H9 (cell line): ENCODE measurements around the gene TMEM191C. TPM values are rescaled to one million over a fixed set of nuclear protein-coding genes. Genes with fewer than 3 reads are reported as not detected.
"Not testable (repeated sequence)": the region's sequence is repeated elsewhere in the genome, so short reads cannot be mapped to it uniquely, and the experiment has no call there.

Experiments
- DNase-seq: peaks from one replicate; pipeline ENCODE4 v3.0.0-alpha.2; 2017
- H2AFZ ChIP-seq: one replicate; pipeline ENCODE4 v1.6.1; 2013; ENCODE audit warnings: mild to moderate bottlenecking, low read length, control low read depth, moderate library complexity
- H2AK5ac ChIP-seq: 2 replicates; pipeline ENCODE4 v1.6.1; 2013; ENCODE audit warnings: low read length, control low read depth, mixed read lengths; ENCODE audit not compliant: insufficient read length
- H2BK120ac ChIP-seq: one replicate; pipeline ENCODE4 v1.6.1; 2013; ENCODE audit warnings: low read depth, mild to moderate bottlenecking, low read length, control low read depth, inconsistent platforms; ENCODE audit not compliant: poor library complexity, severe bottlenecking
- H2BK12ac ChIP-seq: 2 replicates; pipeline ENCODE4 v1.6.1; 2013; ENCODE audit warnings: low read length, control low read depth, mixed read lengths, low read depth; ENCODE audit not compliant: insufficient read length
- H2BK15ac ChIP-seq: 2 replicates; pipeline ENCODE4 v1.6.1; 2013; ENCODE audit warnings: low read depth, low read length, control low read depth
- H2BK20ac ChIP-seq: one replicate; pipeline ENCODE4 v1.6.1; 2013; ENCODE audit warnings: low read depth, mild to moderate bottlenecking, low read length, control low read depth, inconsistent platforms; ENCODE audit not compliant: poor library complexity, severe bottlenecking
- H2BK5ac ChIP-seq: 2 replicates; pipeline ENCODE4 v1.6.1; 2013; ENCODE audit warnings: low read length, control low read depth, mixed read lengths; ENCODE audit not compliant: insufficient read length
- H3K14ac ChIP-seq: 2 replicates; pipeline ENCODE4 v1.6.1; 2013; ENCODE audit warnings: low read length, control low read depth; ENCODE audit not compliant: insufficient read depth
- H3K18ac ChIP-seq: 2 replicates; pipeline ENCODE4 v1.6.1; 2013; ENCODE audit warnings: low read depth, mild to moderate bottlenecking, mixed read lengths, low read length, control low read depth; ENCODE audit not compliant: insufficient read length
- H3K23ac ChIP-seq: 2 replicates; pipeline ENCODE4 v1.6.1; 2013; ENCODE audit warnings: low read length, control low read depth, mixed read lengths, low read depth; ENCODE audit not compliant: insufficient read length
- H3K23me2 ChIP-seq: 2 replicates; pipeline ENCODE4 v1.6.1; 2013; ENCODE audit warnings: low read depth, mild to moderate bottlenecking, mixed read lengths, low read length, control low read depth; ENCODE audit not compliant: insufficient read length, poor library complexity, severe bottlenecking
- H3K27ac ChIP-seq: 2 replicates; pipeline ENCODE4 v1.5.1; 2013; ENCODE audit warnings: low read length, control low read depth, mixed read lengths, low read depth; ENCODE audit not compliant: insufficient read length
- H3K27me3 ChIP-seq: 2 replicates; pipeline ENCODE4 v1.6.1; 2013; ENCODE audit warnings: low read length, control low read depth, inconsistent platforms; ENCODE audit not compliant: insufficient read depth
- H3K4ac ChIP-seq: 2 replicates; pipeline ENCODE4 v1.6.1; 2013; ENCODE audit warnings: low read depth, mild to moderate bottlenecking, control low read depth, inconsistent platforms, low read length, moderate library complexity
- H3K4me1 ChIP-seq: 2 replicates; pipeline ENCODE4 v1.6.1; 2013; ENCODE audit warnings: low read length, control low read depth, inconsistent platforms; ENCODE audit not compliant: insufficient read depth
- H3K4me2 ChIP-seq: 2 replicates; pipeline ENCODE4 v1.6.1; 2013; ENCODE audit warnings: low read length, control low read depth, mixed read lengths; ENCODE audit not compliant: insufficient read length, insufficient read depth
- H3K56ac ChIP-seq: 2 replicates; pipeline ENCODE4 v1.6.1; 2013; ENCODE audit warnings: low read depth, mild to moderate bottlenecking, mixed read lengths, low read length, control low read depth; ENCODE audit not compliant: insufficient read length
- H3K79me1 ChIP-seq: 2 replicates; pipeline ENCODE4 v1.6.1; 2013; ENCODE audit warnings: low read depth, mild to moderate bottlenecking, moderate library complexity, low read length, control low read depth, inconsistent platforms; ENCODE audit not compliant: insufficient read depth, poor library complexity, severe bottlenecking
- H3K79me2 ChIP-seq: 2 replicates; pipeline ENCODE4 v1.6.1; 2013; ENCODE audit warnings: low read length, control low read depth, inconsistent platforms; ENCODE audit not compliant: insufficient read depth
- H3K9ac ChIP-seq: 2 replicates; pipeline ENCODE4 v1.6.1; 2013; ENCODE audit warnings: low read length, control low read depth, mixed read lengths; ENCODE audit not compliant: insufficient read length; ENCODE audit errors: extremely low read depth
- H3K9me3 ChIP-seq: one replicate; pipeline ENCODE4 v1.6.1; 2013; ENCODE audit warnings: low read depth, low read length, inconsistent platforms; ENCODE audit not compliant: control insufficient read depth
- H3T11ph ChIP-seq: one replicate; pipeline ENCODE4 v1.6.1; 2013; ENCODE audit warnings: mild to moderate bottlenecking, low read length, control low read depth, inconsistent platforms
- H4K20me1 ChIP-seq: one replicate; pipeline ENCODE4 v1.6.1; 2013; ENCODE audit not compliant: control insufficient read depth, insufficient read length, insufficient read depth
- H4K5ac ChIP-seq: 2 replicates; pipeline ENCODE4 v1.6.1; 2013; ENCODE audit warnings: low read depth, mild to moderate bottlenecking, mixed read lengths, low read length, control low read depth; ENCODE audit not compliant: insufficient read length
- H4K8ac ChIP-seq: replicated peaks from 2 replicates; pipeline ENCODE4 v1.6.1; 2013; ENCODE audit warnings: low read length, control low read depth, mixed read lengths, low read depth; ENCODE audit not compliant: insufficient read length
- H4K91ac ChIP-seq: 2 replicates; pipeline ENCODE4 v1.6.1; 2013; ENCODE audit warnings: low read depth, mild to moderate bottlenecking, moderate library complexity, mixed read lengths, low read length, control low read depth; ENCODE audit not compliant: insufficient read length
- H3K27ac Mint-ChIP-seq, 3 experiments: 2 replicates in 2 of 3; 3 replicates in 1 of 3; pipeline ENCODE4 v1.8.0; 2020 to 2021; ENCODE audit warnings: mixed read lengths in 3 of 3, mild to moderate bottlenecking in 1 of 3, moderate library complexity in 1 of 3
- H3K27me3 Mint-ChIP-seq: 2 replicates; pipeline ENCODE4 v1.8.0; 2021; ENCODE audit warnings: low read depth, mild to moderate bottlenecking, moderate library complexity, mixed read lengths
- H3K36me3 Mint-ChIP-seq, 3 experiments: 2 replicates in 2 of 3; 3 replicates in 1 of 3; pipeline ENCODE4 v1.8.0; 2020 to 2021; ENCODE audit warnings: low read depth in 3 of 3, mixed read lengths in 3 of 3; ENCODE audit not compliant: insufficient read depth in 1 of 3
- H3K4me1 Mint-ChIP-seq, 2 experiments: 2 replicates each; pipeline ENCODE4 v1.8.0; 2020; ENCODE audit warnings: mixed read lengths in 2 of 2
- H3K4me3 Mint-ChIP-seq, 2 experiments: 2 replicates in 1 of 2; 3 replicates in 1 of 2; pipeline ENCODE4 v1.8.0; 2020 to 2021; ENCODE audit warnings: mild to moderate bottlenecking in 2 of 2, mixed read lengths in 2 of 2, moderate library complexity in 1 of 2
- H3K9me3 Mint-ChIP-seq, 2 experiments: 2 replicates in 1 of 2; 3 replicates in 1 of 2; pipeline ENCODE4 v1.8.0; 2020; ENCODE audit warnings: mild to moderate bottlenecking in 2 of 2, mixed read lengths in 2 of 2, moderate library complexity in 1 of 2
- WGBS: extraction: QIAGEN DNeasy Blood & Tissue Kit; methylation state at CpG from one replicate; pipeline ENCODE4 v1.1.7; 2013; ENCODE audit warnings: missing lambda C conversion rate, low lambda C conversion rate, mixed read lengths; ENCODE audit not compliant: insufficient read length; ENCODE audit errors: extremely low coverage; 5-methylcytosine and 5-hydroxymethylcytosine counted together
- total RNA-seq: library from RNA; stranded (reverse); gene quantifications from 2 replicates; pipeline ENCODE4 v1.2.1, GENCODE V29; 2021
- TF ChIP-seq, protein P1 (sequence below): fragments of 200-600 bp; sonication (generic); conservative IDR thresholded peaks from 3 replicates; pipeline ENCODE4 v1.8.0; 2021; ENCODE audit warnings: antibody characterized with exemption, mild to moderate bottlenecking

The TMEM191C gene
- total RNA-seq, 1 experiment from 2014 or later = 4.2 TPM

DNA sequence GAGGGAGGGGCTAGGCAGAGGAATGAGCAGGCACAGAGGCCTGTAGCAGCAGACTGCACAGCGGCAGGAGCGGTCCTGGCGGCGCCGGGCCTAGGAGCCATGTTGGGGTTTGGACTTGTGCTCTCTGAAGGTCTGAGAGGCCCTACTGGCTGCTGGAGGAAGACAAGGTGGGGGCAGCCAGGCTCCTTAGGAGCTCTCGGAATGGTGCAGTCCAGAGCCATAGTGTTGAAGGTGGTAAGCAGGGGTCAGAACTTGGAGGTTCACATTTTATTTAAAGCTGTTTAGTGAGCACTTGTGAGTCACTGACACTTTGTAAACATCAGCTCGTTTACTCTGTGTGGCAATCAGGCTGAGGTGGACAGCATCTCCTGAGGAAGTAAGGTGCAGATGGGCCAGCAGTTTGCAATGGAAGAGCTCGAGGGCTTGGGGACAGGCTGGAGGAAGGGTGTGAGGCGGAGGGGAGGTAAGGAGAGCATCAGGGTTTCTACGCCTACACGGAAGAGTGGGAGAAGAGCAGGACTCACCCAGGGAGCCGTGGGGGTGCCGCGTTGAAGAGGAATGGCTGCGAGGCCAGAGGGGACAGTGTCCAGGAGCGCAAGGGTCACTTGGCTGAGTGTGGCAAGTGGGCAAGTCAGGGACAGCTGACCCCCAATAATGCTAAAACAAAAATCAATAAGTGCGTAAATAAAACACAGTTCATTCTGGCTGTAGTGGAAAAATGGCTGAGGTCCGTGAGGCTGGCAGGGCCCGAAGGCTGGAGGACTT is 10.0 kb upstream of the TMEM191C start:
- Mint-ChIP-seq H3K27ac (peak overlapping the region; percentile 14 to 54 (median 50); a peak in 5 of 7 replicates), H3K4me1 (peaks cover 16 to 17% of the 10 kb centered on the region in 2 experiments), H3K4me3 (no peak overlapping the region), H3K9me3 (no peaks in the 10 kb centered on the region), H3K27me3 (no peaks in the 10 kb centered on the region), H3K36me3 (no peaks in the 10 kb centered on the region)
- H3K9ac ChIP-seq = no peak overlapping the region
- H3K56ac ChIP-seq = no peak overlapping the region
- TF ChIP-seq, protein P1, sequence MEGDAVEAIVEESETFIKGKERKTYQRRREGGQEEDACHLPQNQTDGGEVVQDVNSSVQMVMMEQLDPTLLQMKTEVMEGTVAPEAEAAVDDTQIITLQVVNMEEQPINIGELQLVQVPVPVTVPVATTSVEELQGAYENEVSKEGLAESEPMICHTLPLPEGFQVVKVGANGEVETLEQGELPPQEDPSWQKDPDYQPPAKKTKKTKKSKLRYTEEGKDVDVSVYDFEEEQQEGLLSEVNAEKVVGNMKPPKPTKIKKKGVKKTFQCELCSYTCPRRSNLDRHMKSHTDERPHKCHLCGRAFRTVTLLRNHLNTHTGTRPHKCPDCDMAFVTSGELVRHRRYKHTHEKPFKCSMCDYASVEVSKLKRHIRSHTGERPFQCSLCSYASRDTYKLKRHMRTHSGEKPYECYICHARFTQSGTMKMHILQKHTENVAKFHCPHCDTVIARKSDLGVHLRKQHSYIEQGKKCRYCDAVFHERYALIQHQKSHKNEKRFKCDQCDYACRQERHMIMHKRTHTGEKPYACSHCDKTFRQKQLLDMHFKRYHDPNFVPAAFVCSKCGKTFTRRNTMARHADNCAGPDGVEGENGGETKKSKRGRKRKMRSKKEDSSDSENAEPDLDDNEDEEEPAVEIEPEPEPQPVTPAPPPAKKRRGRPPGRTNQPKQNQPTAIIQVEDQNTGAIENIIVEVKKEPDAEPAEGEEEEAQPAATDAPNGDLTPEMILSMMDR = no peak
- WGBS = no CpG with 5 or more reads among the region's 19 CpGs
- no peaks in the 10 kb centered on the region for H3K27me3 ChIP-seq
- no peak overlapping the region for H4K5ac ChIP-seq
- no peak overlapping the region for H4K8ac ChIP-seq
- H3T11ph ChIP-seq = no peak overlapping the region
- H4K91ac ChIP-seq = no peak overlapping the region
- no peak overlapping the region for H2BK20ac ChIP-seq
- H3K18ac ChIP-seq = no peak overlapping the region
- H3K27ac ChIP-seq = no peak overlapping the region
- H3K4ac ChIP-seq = no peak overlapping the region
- no peak overlapping the region for H3K14ac ChIP-seq
- no peak overlapping the region for H3K4me2 ChIP-seq
- no peak overlapping the region for H2BK120ac ChIP-seq
- no peak overlapping the region for H2AK5ac ChIP-seq
- no peaks in the 10 kb centered on the region for H4K20me1 ChIP-seq
- no peak overlapping the region for H2BK12ac ChIP-seq
- no peak overlapping the region for H2AFZ ChIP-seq
- H3K23ac ChIP-seq = no peak overlapping the region
- no peaks in the 10 kb centered on the region for H3K9me3 ChIP-seq
- H3K4me1 ChIP-seq = peaks cover 6% of the 10 kb centered on the region; the same call in 1 of the 2 replicates
- H2BK15ac ChIP-seq = no peak overlapping the region
- DNase-seq = peak; percentile 27
- no peaks in the 10 kb centered on the region for H3K79me1 ChIP-seq
- no peak overlapping the region for H2BK5ac ChIP-seq
- H3K79me2 ChIP-seq = no peaks in the 10 kb centered on the region
- no peaks in the 10 kb centered on the region for H3K23me2 ChIP-seq

DNA sequence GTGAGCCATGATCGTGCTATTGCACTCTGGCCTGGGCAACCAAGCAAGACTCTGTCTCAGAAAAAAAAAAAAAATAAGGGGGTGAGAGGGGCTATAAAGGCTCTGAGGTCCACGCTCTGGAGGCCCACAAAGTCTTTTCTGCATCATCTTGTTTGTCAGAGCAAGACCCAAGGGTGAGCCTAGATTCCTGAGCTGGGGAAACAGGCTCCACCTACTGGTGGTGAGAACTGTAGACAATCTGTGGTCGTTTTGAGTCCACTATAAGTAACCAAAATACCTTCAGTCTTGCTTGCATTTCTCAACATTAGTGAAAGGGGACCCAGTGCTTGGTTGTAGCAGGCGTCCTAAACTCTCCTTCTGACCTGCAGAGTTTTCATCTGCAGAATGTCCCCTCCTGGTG is 4.5 kb upstream of the TMEM191C start:
- H3K27ac ChIP-seq, H3K4ac ChIP-seq, H2BK120ac ChIP-seq, H2BK5ac ChIP-seq, H3T11ph ChIP-seq, H3K56ac ChIP-seq, H3K23me2 ChIP-seq, H2AK5ac ChIP-seq, H4K8ac ChIP-seq, H3K4me1 ChIP-seq, H3K36me3 Mint-ChIP-seq, H4K5ac ChIP-seq, DNase-seq, H3K14ac ChIP-seq, H3K79me2 ChIP-seq, H3K27me3 ChIP-seq, H3K9ac ChIP-seq, H3K23ac ChIP-seq, H2AFZ ChIP-seq, H3K18ac ChIP-seq, H4K20me1 ChIP-seq, H2BK15ac ChIP-seq, H3K4me2 ChIP-seq, H2BK20ac ChIP-seq, H3K27ac Mint-ChIP-seq, H3K27me3 Mint-ChIP-seq, H4K91ac ChIP-seq, H3K4me1 Mint-ChIP-seq, H3K9me3 Mint-ChIP-seq, H2BK12ac ChIP-seq, H3K9me3 ChIP-seq, H3K4me3 Mint-ChIP-seq, H3K79me1 ChIP-seq: not testable (repeated sequence)
- WGBS = no CpG with 5 or more reads among the region's 4 CpGs
